Ishikawa (cell line): ENCODE measurements around the gene INTS6.

Experiments
- CREB1 ChIP-seq: IDR thresholded peaks from 2 replicates; pipeline ENCODE4 v1.6.1; 2012; ENCODE audit warnings: low read depth
- EGR1 ChIP-seq: IDR thresholded peaks from 2 replicates; pipeline ENCODE4 v1.6.1; 2012
- EP300 ChIP-seq: IDR thresholded peaks from 2 replicates; pipeline ENCODE4 v1.6.1; 2012; ENCODE audit warnings: borderline replicate concordance
- FOXM1 ChIP-seq: IDR thresholded peaks from 2 replicates; pipeline ENCODE4 v1.6.1; 2012; ENCODE audit warnings: low read depth, borderline replicate concordance
- NFIC ChIP-seq: IDR thresholded peaks from 2 replicates; pipeline ENCODE4 v1.6.1; 2012
- TAF1 ChIP-seq: IDR thresholded peaks from 2 replicates; pipeline ENCODE4 v1.6.1; 2012; ENCODE audit warnings: low read depth, mild to moderate bottlenecking
- YY1 ChIP-seq: IDR thresholded peaks from 2 replicates; pipeline ENCODE4 v1.6.1; 2012; ENCODE audit warnings: low read depth
- TF ChIP-seq, protein P1 (sequence below): IDR thresholded peaks from 2 replicates; pipeline ENCODE4 v1.6.1; 2012
- TF ChIP-seq, protein P2 (sequence below): IDR thresholded peaks from 2 replicates; pipeline ENCODE4 v1.6.1; 2012
- TF ChIP-seq, protein P3 (sequence below): IDR thresholded peaks from 2 replicates; pipeline ENCODE4 v1.6.1; 2012; ENCODE audit warnings: low read depth, mild to moderate bottlenecking

DNA sequence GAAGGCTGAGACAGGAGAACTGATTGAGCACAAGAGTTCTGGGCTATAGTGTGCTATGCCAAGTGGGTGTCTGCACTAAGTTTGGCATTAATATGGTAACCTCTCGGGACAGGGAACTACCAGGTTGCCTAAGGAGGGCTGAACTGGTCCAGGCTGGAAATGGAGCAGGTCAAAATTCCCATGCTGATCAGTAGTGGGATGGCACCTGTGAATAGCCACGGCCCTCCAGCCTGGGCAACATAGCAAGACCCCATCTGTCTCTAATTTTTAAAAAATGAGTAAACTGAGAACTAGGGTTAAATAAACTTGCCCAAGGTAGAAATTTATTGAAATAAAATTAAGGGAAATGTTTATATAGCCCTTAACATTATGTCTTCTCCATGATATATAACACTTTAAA, 17.0 kb upstream of the INTS6 start:
- TF ChIP-seq, protein P1, sequence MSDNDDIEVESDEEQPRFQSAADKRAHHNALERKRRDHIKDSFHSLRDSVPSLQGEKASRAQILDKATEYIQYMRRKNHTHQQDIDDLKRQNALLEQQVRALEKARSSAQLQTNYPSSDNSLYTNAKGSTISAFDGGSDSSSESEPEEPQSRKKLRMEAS = no peak
- TF ChIP-seq EP300 = no peak
- TF ChIP-seq, protein P2, sequence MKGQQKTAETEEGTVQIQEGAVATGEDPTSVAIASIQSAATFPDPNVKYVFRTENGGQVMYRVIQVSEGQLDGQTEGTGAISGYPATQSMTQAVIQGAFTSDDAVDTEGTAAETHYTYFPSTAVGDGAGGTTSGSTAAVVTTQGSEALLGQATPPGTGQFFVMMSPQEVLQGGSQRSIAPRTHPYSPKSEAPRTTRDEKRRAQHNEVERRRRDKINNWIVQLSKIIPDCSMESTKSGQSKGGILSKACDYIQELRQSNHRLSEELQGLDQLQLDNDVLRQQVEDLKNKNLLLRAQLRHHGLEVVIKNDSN = no peak
- no peak for TF ChIP-seq YY1
- TF ChIP-seq TAF1 = no peak
- TF ChIP-seq, protein P3, sequence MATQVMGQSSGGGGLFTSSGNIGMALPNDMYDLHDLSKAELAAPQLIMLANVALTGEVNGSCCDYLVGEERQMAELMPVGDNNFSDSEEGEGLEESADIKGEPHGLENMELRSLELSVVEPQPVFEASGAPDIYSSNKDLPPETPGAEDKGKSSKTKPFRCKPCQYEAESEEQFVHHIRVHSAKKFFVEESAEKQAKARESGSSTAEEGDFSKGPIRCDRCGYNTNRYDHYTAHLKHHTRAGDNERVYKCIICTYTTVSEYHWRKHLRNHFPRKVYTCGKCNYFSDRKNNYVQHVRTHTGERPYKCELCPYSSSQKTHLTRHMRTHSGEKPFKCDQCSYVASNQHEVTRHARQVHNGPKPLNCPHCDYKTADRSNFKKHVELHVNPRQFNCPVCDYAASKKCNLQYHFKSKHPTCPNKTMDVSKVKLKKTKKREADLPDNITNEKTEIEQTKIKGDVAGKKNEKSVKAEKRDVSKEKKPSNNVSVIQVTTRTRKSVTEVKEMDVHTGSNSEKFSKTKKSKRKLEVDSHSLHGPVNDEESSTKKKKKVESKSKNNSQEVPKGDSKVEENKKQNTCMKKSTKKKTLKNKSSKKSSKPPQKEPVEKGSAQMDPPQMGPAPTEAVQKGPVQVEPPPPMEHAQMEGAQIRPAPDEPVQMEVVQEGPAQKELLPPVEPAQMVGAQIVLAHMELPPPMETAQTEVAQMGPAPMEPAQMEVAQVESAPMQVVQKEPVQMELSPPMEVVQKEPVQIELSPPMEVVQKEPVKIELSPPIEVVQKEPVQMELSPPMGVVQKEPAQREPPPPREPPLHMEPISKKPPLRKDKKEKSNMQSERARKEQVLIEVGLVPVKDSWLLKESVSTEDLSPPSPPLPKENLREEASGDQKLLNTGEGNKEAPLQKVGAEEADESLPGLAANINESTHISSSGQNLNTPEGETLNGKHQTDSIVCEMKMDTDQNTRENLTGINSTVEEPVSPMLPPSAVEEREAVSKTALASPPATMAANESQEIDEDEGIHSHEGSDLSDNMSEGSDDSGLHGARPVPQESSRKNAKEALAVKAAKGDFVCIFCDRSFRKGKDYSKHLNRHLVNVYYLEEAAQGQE = no peak
- TF ChIP-seq NFIC = no peak
- no peak for TF ChIP-seq EGR1
- no peak for TF ChIP-seq CREB1
- TF ChIP-seq FOXM1 = no peak
